HepG2 (cell line): ENCODE results near the gene CDH22. TPM values are rescaled to one million over a fixed set of nuclear protein-coding genes. Genes with fewer than 3 reads are reported as not detected.

Experiments
- ATAC-seq: fragments of 200-7000 bp; cut with Tn5 transposase; 3 replicates; pipeline ENCODE4 v1.9.1; 2020; ENCODE audit warnings: mild to moderate bottlenecking, moderate library complexity
- BruUV-seq: library from RNA; stranded (reverse); fragments of 400-500 nt; replicated peaks from 2 replicates; lab custom pipeline; 2021; lab: Mats Ljungman, UMichigan
- CTCF ChIA-PET: fragments of 300-600 bp; formaldehyde crosslinking; extraction: SDS; loops from one replicate; lab custom pipeline; 2021; ENCODE audit warnings: low total read pairs, inconsistent platforms, low intra/inter-chr PET ratio; lab: Yijun Ruan, JAX
- POLR2A ChIA-PET: fragments of 350-600 bp; sonication (Branson Sonifier 250); formaldehyde crosslinking; loops from one replicate; lab custom pipeline; 2020; ENCODE audit warnings: antibody characterized with exemption, inconsistent platforms; lab: Yijun Ruan, JAX
- DNase-seq: peaks from one replicate; pipeline ENCODE4 v3.0.0-alpha.2; 2015; ENCODE audit warnings: low spot score
- FAIRE-seq: peaks from 3 replicates; lab custom pipeline; 2011; peaks lifted over from hg19 to GRCh38; lab: Jason Lieb, UNC
- H2AFZ ChIP-seq: one replicate; pipeline ENCODE4 v1.6.1; 2011; ENCODE audit warnings: low read length, inconsistent platforms
- H3K27ac ChIP-seq: fragments of 300-600 bp; 3 replicates; pipeline ENCODE4 v1.8.0; 2011; ENCODE audit warnings: mixed run types, mild to moderate bottlenecking, mixed read lengths, low read length, inconsistent platforms; ENCODE audit not compliant: insufficient read depth; ENCODE audit errors: extremely low read length
- H3K27me3 ChIP-seq, 2 experiments: fragments of 200-600 bp in 1 of 2; 2 replicates in 1 of 2; 3 replicates in 1 of 2; pipeline versions ENCODE4 v1.6.0 to v1.8.0; 2011; ENCODE audit warnings: low read length in 2 of 2, mild to moderate bottlenecking in 2 of 2, moderate library complexity in 2 of 2, inconsistent platforms in 1 of 2; ENCODE audit not compliant: insufficient read depth in 2 of 2, control insufficient read depth in 1 of 2
- H3K36me3 ChIP-seq, 2 experiments: fragments of 200-600 bp in 1 of 2; replicated peaks in 1 of 2; 2 replicates in 1 of 2; 3 replicates in 1 of 2; pipeline versions ENCODE4 v1.5.1 to v1.8.0; 2011; ENCODE audit warnings: low read length in 2 of 2, inconsistent platforms in 1 of 2; ENCODE audit not compliant: insufficient read depth in 2 of 2, control insufficient read depth in 1 of 2
- H3K4me1 ChIP-seq: 2 replicates; pipeline ENCODE4 v1.5.1; 2012; ENCODE audit warnings: low read length, inconsistent platforms; ENCODE audit not compliant: insufficient read depth
- H3K4me2 ChIP-seq: 2 replicates; pipeline ENCODE4 v1.6.0; 2011; ENCODE audit warnings: low read depth, low read length, inconsistent platforms
- H3K4me3 ChIP-seq, 3 experiments: fragments of 200-600 bp in 1 of 3; sonication (generic), shearing (Covaris generic) in 1 of 3; replicated peaks in 1 of 3; 2 replicates each; pipeline ENCODE4 v1.5.1; 2011 to 2016; ENCODE audit warnings: low read length in 3 of 3, inconsistent platforms in 2 of 3, low read depth in 2 of 3, mild to moderate bottlenecking in 2 of 3, control low read depth in 1 of 3, mixed read lengths in 1 of 3; ENCODE audit not compliant: insufficient read depth in 1 of 3
- H3K79me2 ChIP-seq: one replicate; pipeline ENCODE4 v1.6.1; 2011; ENCODE audit warnings: low read length, inconsistent platforms; ENCODE audit not compliant: insufficient read depth
- H3K9ac ChIP-seq: 2 replicates; pipeline ENCODE4 v1.6.0; 2011; ENCODE audit warnings: mild to moderate bottlenecking, low read depth, low read length, inconsistent platforms; ENCODE audit not compliant: insufficient read depth
- H3K9me3 ChIP-seq: 2 replicates; pipeline ENCODE4 v1.5.1; 2012; ENCODE audit warnings: mild to moderate bottlenecking, low read length
- H4K20me1 ChIP-seq: 2 replicates; pipeline ENCODE4 v1.6.0; 2011; ENCODE audit warnings: inconsistent platforms, mild to moderate bottlenecking, low read length, moderate library complexity; ENCODE audit not compliant: insufficient read depth
- POLR2A ChIP-seq, 2 experiments: IDR thresholded peaks; 2 replicates each; pipeline ENCODE4 v1.6.1; 2011; ENCODE audit warnings: low read depth in 2 of 2, low read length in 2 of 2, mild to moderate bottlenecking in 1 of 2, moderate library complexity in 1 of 2; ENCODE audit not compliant: insufficient read depth in 1 of 2
- RFX3 ChIP-seq: IDR thresholded peaks from 2 replicates; pipeline ENCODE4 v1.6.1; 2016; ENCODE audit warnings: missing biosample characterization, missing genetic modification reagents
- SIX1 ChIP-seq: sonication (generic); formaldehyde crosslinking; IDR thresholded peaks from 2 replicates; pipeline ENCODE4 v1.4.0; 2020; ENCODE audit warnings: missing genetic modification reagents, borderline replicate concordance
- STAT6 ChIP-seq: sonication (generic); formaldehyde crosslinking; IDR thresholded peaks from 2 replicates; pipeline ENCODE4 v1.4.0; 2020; ENCODE audit warnings: missing genetic modification reagents, mild to moderate bottlenecking, borderline replicate concordance
- ZBTB33 ChIP-seq: sonication (generic); formaldehyde crosslinking; IDR thresholded peaks from 2 replicates; pipeline ENCODE4 v1.4.0; 2020; ENCODE audit warnings: missing genetic modification reagents
- ZFAT ChIP-seq: sonication (generic); formaldehyde crosslinking; conservative IDR thresholded peaks from 2 replicates; pipeline ENCODE4 v1.8.1; 2023; ENCODE audit warnings: missing genetic modification reagents, inconsistent platforms
- ZGPAT ChIP-seq: IDR thresholded peaks from 2 replicates; pipeline ENCODE4 v1.6.1; 2016; ENCODE audit warnings: mild to moderate bottlenecking
- ZNF17 ChIP-seq: sonication (generic); formaldehyde crosslinking; IDR thresholded peaks from 2 replicates; pipeline ENCODE4 v1.5.0; 2020; ENCODE audit warnings: mild to moderate bottlenecking, missing genetic modification reagents
- WGBS: methylation state at CpG from one replicate; pipeline ENCODE4 v1.1.6; 2017; ENCODE audit warnings: low lambda C conversion rate; 5-methylcytosine and 5-hydroxymethylcytosine counted together
- in situ Hi-C: cut with HindIII; loops from 2 replicates; pipeline ENCODE4 v1.10.0; 2017; ENCODE audit warnings: low pct_unique_long_range_greater_than_20kb; ENCODE audit not compliant: extremely low pct_ligation_motif_present
- intact Hi-C: fragments of 100-400 bp; cut with micrococcal nuclease; formaldehyde crosslinking; loops from one replicate; pipeline ENCODE4 v1.10.0; 2022; ENCODE audit not compliant: unreplicated experiment
- polyA plus RNA-seq, 8 experiments: library from polyadenylated mRNA; depleted of rRNA in 3 of 8; stranded (reverse) in 7 of 8; unstranded in 1 of 8; fragments of >200 nt; fragmentation: Illumina TruSeq in 4 of 8; extraction: Trizol in 4 of 8; gene quantifications; 2 replicates each; pipeline versions ENCODE4 v1.2.1 to v1.2.3, GENCODE V29; 2011 to 2016; ENCODE audit warnings: low read depth in 4 of 8, missing spikeins in 1 of 8, mixed read lengths in 1 of 8; ENCODE audit not compliant: insufficient read depth in 1 of 8
- total RNA-seq, 5 experiments: library from RNA; depleted of rRNA; stranded (reverse); fragments of >200 nt; fragmentation: Illumina TruSeq; extraction: Trizol; gene quantifications; 2 replicates each; pipeline ENCODE4 v1.2.3, GENCODE V29; 2016; ENCODE audit warnings: low read depth in 1 of 5

The CDH22 gene
- total and polyA plus RNA-seq, 2 of the 13 experiments (the other 11 are each of a cell fraction or from before 2014, with no cell fraction given): not detected

- no peak overlapping the region for H3K4me2 ChIP-seq
- CTCF ChIA-PET: no interaction called here
- TF ChIP-seq ZFAT (CRISPR knock-in tag) (no peak), ZBTB33 (CRISPR knock-in tag) (peak; percentile 55), POLR2A (IDR thresholded peaks at IDR 0.05; ENCODE audit: insufficient read depth in 1 of 2, low read depth in 2 of 2, low read length in 2 of 2) (peak in 1 of 2 experiments; percentile 27; a peak in 1 of 4 replicates), SIX1 (CRISPR knock-in tag) (no peak), STAT6 (CRISPR knock-in tag) (no peak), ZNF17 (CRISPR knock-in tag) (no peak), RFX3 (no peak), ZGPAT (CRISPR knock-in tag) (no peak)
- TF ChIP-seq, all 625 proteins: peak for 2
- no peak overlapping the region for H2AFZ ChIP-seq
- no peaks in the 10 kb centered on the region for H3K27me3 ChIP-seq
- intact Hi-C loops: no loop called here
- no TSS peak for BruUV-seq
- ATAC-seq (no peak), FAIRE-seq (no peak), DNase-seq (no peak)
- H4K20me1 ChIP-seq: no peaks in the 10 kb centered on the region; the same call in 1 of the 2 replicates
- H3K4me1 ChIP-seq: peaks cover 47% of the 10 kb centered on the region
- H3K36me3 ChIP-seq: peaks cover 17 to 22% of the 10 kb centered on the region in 2 experiments; a peak in 3 of 5 replicates
- no peaks in the 10 kb centered on the region for H3K9me3 ChIP-seq
- POLR2A ChIA-PET: no interaction called here
- WGBS: 97% methylated on average over 8 of the region's 8 CpGs
- H3K27ac ChIP-seq: no peak overlapping the region
- no peaks in the 10 kb centered on the region for H3K79me2 ChIP-seq
- H3K4me3 ChIP-seq: no peak overlapping the region
- in situ Hi-C loops: loop anchor here (25.0 kb wide), 1 partner anchor 564 kb away; the partner anchor contains the start of genes DNTTIP1 and WFDC3
- no peak overlapping the region for H3K9ac ChIP-seq
These were observed 42.6 kb upstream of the CDH22 start for GRCh38 chr20:46350986-46351267.
